B cell (primary cell): Measurements from ENCODE around the gene C5orf52. TPM values are rescaled to one million over a fixed set of nuclear protein-coding genes. Genes with fewer than 3 reads are reported as not detected.

Source experiments
- ATAC-seq: fragments of 200-7000 bp; cut with Tn5 transposase; one replicate; pipeline ENCODE4 v1.10.0; 2021; ENCODE audit warnings: low read depth, mild to moderate bottlenecking, moderate number of reproducible peaks, moderate library complexity
- CTCF ChIA-PET: fragments of 350-600 bp; sonication (Branson Sonifier 250); formaldehyde crosslinking; loops from one replicate; lab custom pipeline; 2021; ENCODE audit warnings: antibody characterized with exemption, inconsistent platforms; lab: Charles Lee
- POLR2A ChIA-PET: fragments of 350-600 bp; sonication (Branson Sonifier 250); formaldehyde crosslinking; loops from one replicate; lab custom pipeline; 2021; ENCODE audit warnings: antibody characterized with exemption; lab: Charles Lee
- DNase-seq: peaks from one replicate; pipeline ENCODE4 v3.0.0; 2013
- H2AFZ ChIP-seq: 2 replicates; pipeline ENCODE4 v1.6.1; 2012; ENCODE audit warnings: mild to moderate bottlenecking, low read depth, low read length; ENCODE audit not compliant: insufficient read depth, poor library complexity, severe bottlenecking
- H3K27ac ChIP-seq, 2 donors: 1 replicate in 1 of 2; 2 replicates in 1 of 2; pipeline ENCODE4 v1.5.1; 2012 to 2013; ENCODE audit warnings: low read length in 2 of 2, mild to moderate bottlenecking in 2 of 2, moderate library complexity in 1 of 2
- H3K27me3 ChIP-seq, 4 experiments: fragments of 200-600 bp in 1 of 4; sonication (generic) in 1 of 4; replicated peaks in 1 of 4; 1 replicate in 2 of 4; 2 replicates in 2 of 4; pipeline versions ENCODE4 v1.6.1 to v1.7.0; 2013 to 2016; ENCODE audit warnings: low read length in 3 of 4, mild to moderate bottlenecking in 2 of 4, mixed read lengths in 1 of 4, moderate library complexity in 1 of 4; ENCODE audit not compliant: insufficient read depth in 4 of 4, control insufficient read depth in 3 of 4; ENCODE audit errors: control extremely low read depth in 1 of 4
- H3K36me3 ChIP-seq, 2 experiments: replicated peaks in 1 of 2; 1 replicate in 1 of 2; 2 replicates in 1 of 2; pipeline versions ENCODE4 v1.6.1 to v1.7.1; 2013; ENCODE audit warnings: low read length in 1 of 2; ENCODE audit not compliant: insufficient read depth in 2 of 2, control insufficient read depth in 1 of 2; ENCODE audit errors: control extremely low read depth in 1 of 2, extremely low read depth in 1 of 2
- H3K4me1 ChIP-seq, 2 donors: fragments of 200-600 bp in 1 of 2; sonication (generic) in 1 of 2; 1 replicate in 1 of 2; 2 replicates in 1 of 2; pipeline versions ENCODE4 v1.5.1 to v1.6.1; 2013 to 2017; ENCODE audit warnings: low read length in 2 of 2; ENCODE audit not compliant: control insufficient read depth in 2 of 2, insufficient read depth in 2 of 2
- H3K4me2 ChIP-seq: replicated peaks from 2 replicates; pipeline ENCODE3; 2012; ENCODE audit warnings: mild to moderate bottlenecking, low read depth, low read length; ENCODE audit not compliant: poor library complexity, severe bottlenecking
- H3K4me3 ChIP-seq, 5 experiments: fragments of 200-600 bp in 1 of 5; sonication (generic) in 1 of 5; 1 replicate in 3 of 5; 2 replicates in 2 of 5; pipeline versions ENCODE4 v1.5.1 to v1.7.0; 2011 to 2016; ENCODE audit warnings: low read length in 4 of 5, mild to moderate bottlenecking in 4 of 5, low read depth in 2 of 5, control low read depth in 1 of 5, moderate library complexity in 1 of 5; ENCODE audit not compliant: insufficient read depth in 1 of 5; ENCODE audit errors: control extremely low read depth in 1 of 5, extremely low read depth in 1 of 5
- H3K79me2 ChIP-seq: fragments of 200-600 bp; sonication (generic); one replicate; pipeline ENCODE4 v1.6.0; 2016; ENCODE audit warnings: low read length; ENCODE audit not compliant: control insufficient read depth, insufficient read depth
- H3K9ac ChIP-seq: fragments of 200-600 bp; sonication (generic); 2 replicates; pipeline ENCODE4 v1.6.1; 2017; ENCODE audit warnings: mild to moderate bottlenecking, low read length, moderate library complexity
- H3K9me3 ChIP-seq, 3 donors: one replicate each; pipeline versions ENCODE4 v1.6.1 to v1.7.1; 2013; ENCODE audit warnings: low read length in 2 of 3; ENCODE audit not compliant: control insufficient read depth in 2 of 3, insufficient read depth in 1 of 3; ENCODE audit errors: control extremely low read depth in 1 of 3
- H4K20me1 ChIP-seq: 2 replicates; pipeline ENCODE4 v1.6.0; 2012; ENCODE audit warnings: mild to moderate bottlenecking, low read length; ENCODE audit not compliant: insufficient read depth, control insufficient read depth, poor library complexity, severe bottlenecking
- H3K27ac Mint-ChIP-seq: one replicate; pipeline ENCODE4 v1.8.0; 2021; ENCODE audit warnings: mixed read lengths
- H3K27me3 Mint-ChIP-seq: one replicate; pipeline ENCODE4 v1.8.0; 2021; ENCODE audit warnings: mixed read lengths
- H3K4me1 Mint-ChIP-seq: one replicate; pipeline ENCODE4 v1.8.0; 2021; ENCODE audit warnings: mixed read lengths
- H3K4me3 Mint-ChIP-seq: one replicate; pipeline ENCODE4 v1.8.0; 2021; ENCODE audit warnings: mixed read lengths
- H3K9me3 Mint-ChIP-seq: one replicate; pipeline ENCODE4 v1.8.0; 2022; ENCODE audit warnings: mixed read lengths; ENCODE audit not compliant: insufficient read depth
- EZH2 ChIP-seq: IDR thresholded peaks from 2 replicates; pipeline ENCODE4 v1.6.1; 2012; ENCODE audit warnings: borderline replicate concordance, low read depth, mild to moderate bottlenecking, moderate library complexity, low read length; ENCODE audit not compliant: insufficient read depth, poor library complexity, severe bottlenecking
- WGBS: methylation state at CpG from one replicate; pipeline ENCODE4 v1.1.5; 2013; ENCODE audit warnings: missing lambda C conversion rate; ENCODE audit not compliant: insufficient coverage; 5-methylcytosine and 5-hydroxymethylcytosine counted together
- intact Hi-C: fragments of 100-400 bp; cut with micrococcal nuclease; formaldehyde crosslinking; loops from one replicate; pipeline ENCODE4 v1.10.0; 2022
- polyA plus RNA-seq: library from polyadenylated mRNA; depleted of rRNA; stranded (reverse); fragments of >200 nt; gene quantifications from 2 replicates; pipeline ENCODE4 v1.2.3, GENCODE V29; 2012
- total RNA-seq, 2 donors: library from RNA; stranded (reverse); fragments of 120-200 nt in 1 of 2; gene quantifications; 1 replicate in 1 of 2; 2 replicates in 1 of 2; pipeline versions ENCODE4 v1.2.3 to v1.2.4, GENCODE V29; 2013 to 2022
- TF ChIP-seq, protein P1 (sequence below): fragments of 200-600 bp; IDR thresholded peaks from one replicate; pipeline ENCODE4 v1.8.0; 2022; ENCODE audit warnings: antibody characterized with exemption, mild to moderate bottlenecking

The C5orf52 gene
- total and polyA plus RNA-seq, 2 donors (not counting 1 experiment from before 2014, with no cell fraction given): not detected

- no peaks in the 10 kb centered on the region for H3K9me3 Mint-ChIP-seq
- Histone ChIP-seq H3K9me3 (no peaks in the 10 kb centered on the region), H4K20me1 (no peaks in the 10 kb centered on the region), H3K4me2 (no peak overlapping the region), H3K4me1 (no peaks in the 10 kb centered on the region), H3K36me3 (no peaks in the 10 kb centered on the region), H3K9ac (no peak overlapping the region), H3K79me2 (no peaks in the 10 kb centered on the region), H3K4me3 (no peak overlapping the region), H3K27me3 (no peaks in the 10 kb centered on the region), H3K27ac (no peak overlapping the region), H2AFZ (no peak overlapping the region)
- H3K27me3 Mint-ChIP-seq: no peaks in the 10 kb centered on the region
- no peak for TF ChIP-seq EZH2
- TF ChIP-seq, protein P1, sequence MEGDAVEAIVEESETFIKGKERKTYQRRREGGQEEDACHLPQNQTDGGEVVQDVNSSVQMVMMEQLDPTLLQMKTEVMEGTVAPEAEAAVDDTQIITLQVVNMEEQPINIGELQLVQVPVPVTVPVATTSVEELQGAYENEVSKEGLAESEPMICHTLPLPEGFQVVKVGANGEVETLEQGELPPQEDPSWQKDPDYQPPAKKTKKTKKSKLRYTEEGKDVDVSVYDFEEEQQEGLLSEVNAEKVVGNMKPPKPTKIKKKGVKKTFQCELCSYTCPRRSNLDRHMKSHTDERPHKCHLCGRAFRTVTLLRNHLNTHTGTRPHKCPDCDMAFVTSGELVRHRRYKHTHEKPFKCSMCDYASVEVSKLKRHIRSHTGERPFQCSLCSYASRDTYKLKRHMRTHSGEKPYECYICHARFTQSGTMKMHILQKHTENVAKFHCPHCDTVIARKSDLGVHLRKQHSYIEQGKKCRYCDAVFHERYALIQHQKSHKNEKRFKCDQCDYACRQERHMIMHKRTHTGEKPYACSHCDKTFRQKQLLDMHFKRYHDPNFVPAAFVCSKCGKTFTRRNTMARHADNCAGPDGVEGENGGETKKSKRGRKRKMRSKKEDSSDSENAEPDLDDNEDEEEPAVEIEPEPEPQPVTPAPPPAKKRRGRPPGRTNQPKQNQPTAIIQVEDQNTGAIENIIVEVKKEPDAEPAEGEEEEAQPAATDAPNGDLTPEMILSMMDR: no peak
- H3K4me1 Mint-ChIP-seq: no peaks in the 10 kb centered on the region
- ChIA-PET POLR2A (no interaction called here), CTCF (no interaction called here)
- DNase-seq: no peak
- ATAC-seq: no peak
- intact Hi-C loops: no loop called here
- no peak overlapping the region for H3K27ac Mint-ChIP-seq
- H3K4me3 Mint-ChIP-seq: no peak overlapping the region
- WGBS: no CpG with 5 or more reads among the region's 3 CpGs
Measured at GRCh38 chr5:157710431-157710830, 39.1 kb downstream of the C5orf52 start.

GRCh38 chr5:157710882-157711281, 39.5 kb downstream of the C5orf52 start:
- no peak for TF ChIP-seq EZH2
- TF ChIP-seq, protein P1: no peak
- no peak overlapping the region for H3K4me2 ChIP-seq
- intact Hi-C loops: no loop called here

More at GRCh38 chr5:157710882-157711281, 39.5 kb downstream of the C5orf52 start:
- no peak overlapping the region for H3K4me3 Mint-ChIP-seq
- no peaks in the 10 kb centered on the region for H3K4me1 Mint-ChIP-seq
- POLR2A ChIA-PET: no interaction called here
- H3K27ac Mint-ChIP-seq: no peak overlapping the region
- Histone ChIP-seq H3K27ac (no peak overlapping the region), H3K9me3 (no peaks in the 10 kb centered on the region), H3K79me2 (no peaks in the 10 kb centered on the region), H3K4me3 (no peak overlapping the region), H3K36me3 (no peaks in the 10 kb centered on the region), H3K27me3 (no peaks in the 10 kb centered on the region), H4K20me1 (no peaks in the 10 kb centered on the region), H3K9ac (no peak overlapping the region), H2AFZ (no peak overlapping the region), H3K4me1 (no peaks in the 10 kb centered on the region)
- H3K27me3 Mint-ChIP-seq: no peaks in the 10 kb centered on the region
- CTCF ChIA-PET: no interaction called here
- ATAC-seq (no peak), DNase-seq (no peak)
- WGBS: no CpG with 5 or more reads among the region's 2 CpGs
- H3K9me3 Mint-ChIP-seq: no peaks in the 10 kb centered on the region
